22Rv1 (cell line): ENCODE data around the gene LSMEM2.

ENCODE experiments used
- CTCF ChIP-seq: fragments of 450-650 bp; IDR thresholded peaks from 2 replicates; pipeline ENCODE4 v1.5.1; 2017; ENCODE audit warnings: mild to moderate bottlenecking
- ZFX ChIP-seq: fragments of 450-650 bp; IDR thresholded peaks from 2 replicates; pipeline ENCODE4 v1.6.1; 2017; ENCODE audit warnings: antibody characterized with exemption, borderline replicate concordance

DNA sequence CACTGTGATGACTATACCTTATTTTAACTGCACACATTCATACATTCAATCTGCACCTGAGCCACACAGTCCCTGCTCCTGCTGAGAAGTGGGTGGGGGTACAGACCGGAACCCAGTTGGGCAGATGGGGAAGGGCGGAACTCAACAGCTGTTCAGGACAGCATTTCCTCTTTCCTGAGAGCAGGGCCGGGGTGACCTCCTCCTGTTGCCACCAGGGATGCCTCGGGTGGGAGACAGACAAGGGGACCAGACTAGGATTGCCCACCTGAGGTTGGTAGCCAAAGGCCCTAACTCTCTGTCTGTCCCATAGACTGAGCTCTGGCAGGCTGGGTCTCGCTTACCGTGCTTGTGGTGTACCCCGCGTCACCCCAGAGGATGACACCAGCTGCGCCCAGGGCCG lies 39.7 kb downstream of the LSMEM2 start:
- TF ChIP-seq CTCF (no peak), ZFX (no peak)
